ENCODE measurements around the gene CYTH4. TPM values are rescaled to one million over a fixed set of nuclear protein-coding genes. Genes with fewer than 3 reads are reported as not detected.

Gene CYTH4
- total RNA-seq, 2 donors from 2014 or later, result 50.8 to 78.0 TPM

DNA sequence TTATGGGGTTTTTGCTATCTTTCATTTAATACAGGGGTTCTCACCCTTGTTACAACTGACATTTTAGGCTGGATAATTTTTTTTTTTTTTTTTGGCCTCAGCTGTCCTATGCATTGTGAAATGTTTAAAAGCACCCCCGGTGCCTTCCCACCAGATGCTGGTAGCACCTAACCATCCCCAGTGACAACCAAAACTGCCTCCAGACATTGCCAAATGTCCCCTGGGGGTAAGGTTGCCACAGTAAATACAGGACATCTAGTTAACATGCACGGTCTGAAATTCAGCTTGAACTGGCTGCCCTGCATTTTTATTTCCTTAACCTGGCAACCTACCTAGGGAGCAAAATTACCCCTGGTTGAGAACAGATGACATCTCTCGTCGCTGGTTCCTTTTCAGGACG is 72.4 kb downstream of the CYTH4 start:
- no peak for ATAC-seq (ENCODE audit: insufficient number of reproducible peaks, low FRiP score, low read depth)
- no peak overlapping the region for H3K27ac ChIP-seq

DNA sequence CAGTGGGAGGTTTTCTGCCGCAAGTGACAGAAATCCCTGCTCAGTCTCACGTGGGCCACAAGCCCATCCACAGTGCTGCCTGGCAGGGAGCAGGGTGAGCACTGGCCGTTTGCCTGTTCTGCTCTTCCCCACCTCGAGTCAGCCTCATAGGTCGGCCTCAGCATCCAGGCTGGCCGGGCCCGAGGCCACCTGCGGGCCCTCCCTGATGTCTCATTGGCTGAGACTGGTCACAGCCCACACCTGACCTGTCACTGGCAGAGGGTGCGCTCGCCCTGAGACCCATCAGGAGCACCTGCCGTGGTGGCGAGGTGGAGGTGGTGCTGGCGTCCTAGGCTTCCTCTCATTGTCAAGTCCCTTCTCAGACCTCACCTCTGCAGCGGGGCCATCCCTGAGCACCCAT is 72.9 kb downstream of the CYTH4 start:
- no peaks in the 10 kb centered on the region for H3K36me3 ChIP-seq
- ATAC-seq (ENCODE audit: insufficient number of reproducible peaks, low FRiP score, low read depth) (no peak), DNase-seq (ENCODE audit: low spot score) (no peak)
- H3K27ac ChIP-seq, result no peak overlapping the region
- TF ChIP-seq, protein P1, sequence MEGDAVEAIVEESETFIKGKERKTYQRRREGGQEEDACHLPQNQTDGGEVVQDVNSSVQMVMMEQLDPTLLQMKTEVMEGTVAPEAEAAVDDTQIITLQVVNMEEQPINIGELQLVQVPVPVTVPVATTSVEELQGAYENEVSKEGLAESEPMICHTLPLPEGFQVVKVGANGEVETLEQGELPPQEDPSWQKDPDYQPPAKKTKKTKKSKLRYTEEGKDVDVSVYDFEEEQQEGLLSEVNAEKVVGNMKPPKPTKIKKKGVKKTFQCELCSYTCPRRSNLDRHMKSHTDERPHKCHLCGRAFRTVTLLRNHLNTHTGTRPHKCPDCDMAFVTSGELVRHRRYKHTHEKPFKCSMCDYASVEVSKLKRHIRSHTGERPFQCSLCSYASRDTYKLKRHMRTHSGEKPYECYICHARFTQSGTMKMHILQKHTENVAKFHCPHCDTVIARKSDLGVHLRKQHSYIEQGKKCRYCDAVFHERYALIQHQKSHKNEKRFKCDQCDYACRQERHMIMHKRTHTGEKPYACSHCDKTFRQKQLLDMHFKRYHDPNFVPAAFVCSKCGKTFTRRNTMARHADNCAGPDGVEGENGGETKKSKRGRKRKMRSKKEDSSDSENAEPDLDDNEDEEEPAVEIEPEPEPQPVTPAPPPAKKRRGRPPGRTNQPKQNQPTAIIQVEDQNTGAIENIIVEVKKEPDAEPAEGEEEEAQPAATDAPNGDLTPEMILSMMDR (IDR thresholded peaks at IDR 0.05), result no peak
- H3K4me1 ChIP-seq (ENCODE audit: control insufficient read depth in 1 of 2, low read depth in 2 of 2), result no peaks in the 10 kb centered on the region
- no peaks in the 10 kb centered on the region for H3K9me3 ChIP-seq
- no peaks in the 10 kb centered on the region for H3K27me3 ChIP-seq (replicated peaks; ENCODE audit: insufficient read depth)
- no peak overlapping the region for H3K4me3 ChIP-seq

More for the DNA sequence above, 72.4 kb downstream of the CYTH4 start:
- H3K4me3 ChIP-seq, result no peak overlapping the region
- no peak for DNase-seq (ENCODE audit: low spot score)
- TF ChIP-seq, protein P1 (IDR thresholded peaks at IDR 0.05), result no peak
- no peaks in the 10 kb centered on the region for H3K4me1 ChIP-seq (ENCODE audit: control insufficient read depth in 1 of 2, low read depth in 2 of 2)
- no peaks in the 10 kb centered on the region for H3K9me3 ChIP-seq
- H3K27me3 ChIP-seq (replicated peaks; ENCODE audit: insufficient read depth), result no peaks in the 10 kb centered on the region
- no peaks in the 10 kb centered on the region for H3K36me3 ChIP-seq

DNA sequence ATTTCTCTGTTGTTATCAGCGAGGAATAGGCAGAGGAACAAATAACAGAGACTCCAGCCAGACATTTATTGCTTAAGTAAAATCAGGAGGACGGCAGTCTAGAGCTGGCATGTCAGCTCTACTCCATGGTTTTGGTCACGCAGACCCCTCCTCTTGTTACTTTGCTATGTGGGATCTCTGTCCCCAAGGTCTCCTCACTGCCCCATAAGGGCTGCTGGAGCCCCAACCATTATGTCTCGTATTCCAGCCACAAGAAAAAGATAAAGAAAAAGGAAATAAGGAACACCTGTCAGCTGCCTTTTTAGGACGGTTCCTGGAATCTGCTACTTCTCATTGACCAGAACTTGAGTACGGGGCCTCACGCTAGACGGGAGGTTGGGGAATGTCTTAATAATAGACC is 74.6 kb downstream of the CYTH4 start:
- Histone ChIP-seq H3K9me3 (no peaks in the 10 kb centered on the region), H3K36me3 (no peaks in the 10 kb centered on the region), H3K4me3 (no peak overlapping the region), H3K4me1 (ENCODE audit: control insufficient read depth in 1 of 2, low read depth in 2 of 2) (no peaks in the 10 kb centered on the region), H3K27ac (no peak overlapping the region), H3K27me3 (replicated peaks; ENCODE audit: insufficient read depth) (no peaks in the 10 kb centered on the region)
- no peak for ATAC-seq (ENCODE audit: insufficient number of reproducible peaks, low FRiP score, low read depth)
- DNase-seq (ENCODE audit: low spot score), result no peak
- TF ChIP-seq, protein P1 (IDR thresholded peaks at IDR 0.05), result no peak

DNA sequence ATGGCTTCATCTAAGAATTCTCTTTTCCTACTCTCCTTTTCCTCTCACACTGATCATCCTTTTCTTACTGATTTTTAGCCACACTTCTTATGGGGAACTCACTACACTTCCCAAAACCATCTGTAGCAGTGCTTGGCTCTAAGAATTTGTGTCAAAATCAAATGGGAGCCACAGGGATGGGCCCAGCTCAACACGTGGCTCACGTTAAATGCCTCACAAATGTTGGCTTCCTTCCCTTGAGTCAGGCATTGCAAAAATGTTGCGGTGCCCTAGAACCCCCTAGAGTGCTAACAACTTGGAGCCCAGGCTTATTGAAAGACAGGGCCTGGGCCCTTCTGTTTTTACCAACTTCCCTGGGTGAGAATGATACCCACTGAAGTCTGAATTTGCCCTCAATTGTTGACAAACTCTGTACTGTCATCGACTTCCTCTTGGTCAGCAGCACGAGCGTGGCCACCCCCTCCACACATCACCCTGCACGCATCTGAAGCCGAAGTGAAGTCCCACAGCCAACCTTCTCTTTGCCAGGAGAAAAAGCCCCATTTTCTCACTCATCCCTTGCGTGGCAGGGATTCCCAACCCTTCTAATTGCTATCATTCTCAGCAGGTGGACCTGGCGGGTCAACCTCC is 75.3 kb downstream of the CYTH4 start:
- no peak for ATAC-seq (ENCODE audit: insufficient number of reproducible peaks, low FRiP score, low read depth)
- Histone ChIP-seq H3K36me3 (no peaks in the 10 kb centered on the region), H3K27me3 (replicated peaks; ENCODE audit: insufficient read depth) (no peaks in the 10 kb centered on the region), H3K9me3 (no peaks in the 10 kb centered on the region), H3K4me3 (no peak overlapping the region), H3K27ac (no peak overlapping the region), H3K4me1 (ENCODE audit: control insufficient read depth in 1 of 2, low read depth in 2 of 2) (no peaks in the 10 kb centered on the region)
- no peak for DNase-seq (ENCODE audit: low spot score)
- TF ChIP-seq, protein P1 (IDR thresholded peaks at IDR 0.05), result no peak

DNA sequence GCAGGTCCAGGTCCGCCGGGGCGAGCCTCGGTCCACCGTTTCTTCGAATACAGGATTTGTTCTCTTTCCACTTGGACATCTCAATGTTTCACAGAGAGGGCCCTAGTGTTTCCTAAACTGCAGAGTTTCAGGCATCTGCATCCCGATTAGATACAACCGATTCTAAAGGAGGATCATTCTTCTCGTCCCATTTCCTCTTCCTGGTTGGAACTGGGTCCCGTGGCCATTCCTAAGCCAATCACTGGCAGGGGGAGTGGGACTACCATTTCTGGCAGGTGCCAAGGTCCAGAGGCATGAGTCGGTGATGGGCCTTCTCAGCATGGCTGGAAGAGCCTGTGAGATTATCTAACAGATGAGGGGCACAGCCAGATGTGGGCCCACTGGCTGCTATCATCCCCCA is 76.1 kb downstream of the CYTH4 start:
- H3K27me3 ChIP-seq (replicated peaks; ENCODE audit: insufficient read depth), result no peaks in the 10 kb centered on the region
- no peaks in the 10 kb centered on the region for H3K4me1 ChIP-seq (ENCODE audit: control insufficient read depth in 1 of 2, low read depth in 2 of 2)
- H3K9me3 ChIP-seq, result no peaks in the 10 kb centered on the region
- ATAC-seq (ENCODE audit: insufficient number of reproducible peaks, low FRiP score, low read depth) (no peak), DNase-seq (ENCODE audit: low spot score) (no peak)
- H3K27ac ChIP-seq, result no peak overlapping the region
- TF ChIP-seq, protein P1 (IDR thresholded peaks at IDR 0.05), result no peak
- no peaks in the 10 kb centered on the region for H3K36me3 ChIP-seq
- H3K4me3 ChIP-seq, result no peak overlapping the region

Data from thoracic aorta (tissue), 2 donors.